ENCODE measurements around the gene ATP8A2.

DNA sequence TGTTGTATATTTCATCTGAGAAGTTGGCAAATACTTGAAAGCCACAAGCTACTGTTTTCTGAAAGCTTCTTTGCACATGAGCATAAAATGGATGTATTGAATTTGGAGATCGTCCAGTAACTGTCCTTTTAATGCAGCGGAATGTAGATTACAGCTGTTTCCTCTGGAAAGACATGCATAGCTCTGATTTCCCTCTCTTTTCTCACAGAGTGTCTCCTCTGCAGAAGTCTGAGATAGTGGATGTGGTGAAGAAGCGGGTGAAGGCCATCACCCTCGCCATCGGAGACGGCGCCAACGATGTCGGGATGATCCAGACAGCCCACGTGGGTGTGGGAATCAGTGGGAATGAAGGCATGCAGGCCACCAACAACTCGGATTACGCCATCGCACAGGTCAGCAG is 397.1 kb downstream of the ATP8A2 start:
- TF ChIP-seq EZH2 (optimal IDR thresholded peaks at IDR 0.05; ENCODE audit: low read depth, low read length), result no peak
- TF ChIP-seq, protein P1, sequence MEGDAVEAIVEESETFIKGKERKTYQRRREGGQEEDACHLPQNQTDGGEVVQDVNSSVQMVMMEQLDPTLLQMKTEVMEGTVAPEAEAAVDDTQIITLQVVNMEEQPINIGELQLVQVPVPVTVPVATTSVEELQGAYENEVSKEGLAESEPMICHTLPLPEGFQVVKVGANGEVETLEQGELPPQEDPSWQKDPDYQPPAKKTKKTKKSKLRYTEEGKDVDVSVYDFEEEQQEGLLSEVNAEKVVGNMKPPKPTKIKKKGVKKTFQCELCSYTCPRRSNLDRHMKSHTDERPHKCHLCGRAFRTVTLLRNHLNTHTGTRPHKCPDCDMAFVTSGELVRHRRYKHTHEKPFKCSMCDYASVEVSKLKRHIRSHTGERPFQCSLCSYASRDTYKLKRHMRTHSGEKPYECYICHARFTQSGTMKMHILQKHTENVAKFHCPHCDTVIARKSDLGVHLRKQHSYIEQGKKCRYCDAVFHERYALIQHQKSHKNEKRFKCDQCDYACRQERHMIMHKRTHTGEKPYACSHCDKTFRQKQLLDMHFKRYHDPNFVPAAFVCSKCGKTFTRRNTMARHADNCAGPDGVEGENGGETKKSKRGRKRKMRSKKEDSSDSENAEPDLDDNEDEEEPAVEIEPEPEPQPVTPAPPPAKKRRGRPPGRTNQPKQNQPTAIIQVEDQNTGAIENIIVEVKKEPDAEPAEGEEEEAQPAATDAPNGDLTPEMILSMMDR (IDR thresholded peaks at IDR 0.05; ENCODE audit: low read length), result no peak

Data from MM.1S (cell line).